Activated CD4-positive, alpha-beta T cell treated with anti-CD3 and anti-CD28 coated beads for 48 hours (primary cell): ENCODE measurements around the gene TOP2B.

Source experiments
- DNase-seq: peaks from one replicate; pipeline ENCODE4 v3.0.0-alpha.2; 2020

Gene TOP2B

GRCh38 chr3:25618028-25618427 is 46.7 kb downstream of the TOP2B start:
- no peak for DNase-seq

GRCh38 chr3:25611193-25611592 is 53.5 kb downstream of the TOP2B start:
- no peak for DNase-seq

- DNase-seq: no peak
Observed at GRCh38 chr3:25610779-25611178, 53.9 kb downstream of the TOP2B start.

GRCh38 chr3:25610167-25610566 is 54.5 kb downstream of the TOP2B start:
- DNase-seq: no peak

- DNase-seq: no peak
Observed at GRCh38 chr3:25604107-25604805, 60.5 kb downstream of the TOP2B start.

GRCh38 chr3:25603703-25604102 is 61.0 kb downstream of the TOP2B start:
- DNase-seq: no peak

- no peak for DNase-seq
Observed at GRCh38 chr3:25597535-25598101, 67.1 kb downstream of the TOP2B start.

GRCh38 chr3:25594007-25594502 is 70.7 kb downstream of the TOP2B start:
- no peak for DNase-seq

GRCh38 chr3:25593001-25593400 is 71.7 kb downstream of the TOP2B start:
- no peak for DNase-seq

- peak; percentile 16 for DNase-seq
Observed at GRCh38 chr3:25592510-25592968, 72.2 kb downstream of the TOP2B start.

GRCh38 chr3:25589783-25590258 is 74.9 kb downstream of the TOP2B start:
- DNase-seq: no peak

- DNase-seq: no peak
Observed at GRCh38 chr3:25589104-25589782, 75.5 kb downstream of the TOP2B start.

- no peak for DNase-seq
Observed at GRCh38 chr3:25588441-25589103, 76.1 kb downstream of the TOP2B start.

- DNase-seq: no peak
Observed at GRCh38 chr3:25587975-25588374, 76.7 kb downstream of the TOP2B start.

GRCh38 chr3:25587526-25587925 is 77.2 kb downstream of the TOP2B start:
- no peak for DNase-seq

- no peak for DNase-seq
Observed at GRCh38 chr3:25587094-25587493, 77.6 kb downstream of the TOP2B start.

GRCh38 chr3:25586553-25586952 is 78.2 kb downstream of the TOP2B start:
- no peak for DNase-seq

GRCh38 chr3:25586167-25586505 is 78.6 kb downstream of the TOP2B start:
- DNase-seq: no peak

- DNase-seq: no peak
Observed at GRCh38 chr3:25585361-25586166, 79.1 kb downstream of the TOP2B start.

- DNase-seq: no peak
Observed at GRCh38 chr3:25584011-25584789, 80.5 kb downstream of the TOP2B start.

GRCh38 chr3:25583343-25583742 is 81.4 kb downstream of the TOP2B start:
- DNase-seq: no peak

GRCh38 chr3:25582242-25582641 is 82.5 kb downstream of the TOP2B start:
- no peak for DNase-seq
